Ramos (cell line): Measurements from ENCODE around the gene PDE6A.

ENCODE experiments used
- in situ Hi-C: fragments of 300-500 bp; cut with MboI; formaldehyde crosslinking; loops from one replicate; pipeline ENCODE4 v1.14.3; 2022; ENCODE audit warnings: low sequenced_read_pairs; ENCODE audit not compliant: unreplicated experiment

PDE6A gene

GRCh38 chr5:149930749-149931574 lies 13.6 kb downstream of the PDE6A start:
- in situ Hi-C loops: no loop called here

DNA sequence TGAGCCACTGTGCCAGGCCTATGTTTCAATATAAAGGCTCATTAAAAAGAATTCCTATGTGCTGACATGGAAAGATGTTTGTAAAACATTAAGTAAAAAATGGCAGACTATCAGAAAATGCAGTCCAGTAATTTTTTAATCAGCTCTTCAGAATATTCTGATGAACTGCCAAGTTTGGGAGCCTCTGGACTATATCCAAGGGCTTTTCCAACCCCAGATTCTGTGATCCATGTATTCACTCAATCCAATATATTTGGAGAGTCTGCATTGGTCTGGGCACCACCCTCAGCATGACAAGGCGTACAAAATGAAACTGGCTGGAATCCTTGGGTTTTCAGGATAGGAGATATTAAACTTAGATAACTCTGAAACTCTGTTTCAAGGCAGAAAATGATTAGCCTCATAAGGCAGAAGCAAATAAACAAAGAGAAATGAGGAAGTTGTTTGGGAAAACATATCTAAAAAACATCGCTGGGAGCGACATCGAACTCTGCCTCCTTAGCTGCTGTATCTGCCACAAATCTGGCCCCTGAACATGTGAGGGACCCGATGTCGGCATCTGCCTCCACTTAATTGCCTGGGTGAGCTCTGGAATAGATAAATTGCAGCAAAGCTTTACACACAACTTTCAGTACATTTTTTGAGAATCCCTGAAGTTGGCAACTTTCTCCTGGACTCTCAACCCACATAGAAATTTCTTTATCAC lies 14.4 kb downstream of the PDE6A start:
- in situ Hi-C loops: no loop called here

- in situ Hi-C loops: no loop called here
These were observed 20.1 kb downstream of the PDE6A start for GRCh38 chr5:149924486-149924885.

DNA sequence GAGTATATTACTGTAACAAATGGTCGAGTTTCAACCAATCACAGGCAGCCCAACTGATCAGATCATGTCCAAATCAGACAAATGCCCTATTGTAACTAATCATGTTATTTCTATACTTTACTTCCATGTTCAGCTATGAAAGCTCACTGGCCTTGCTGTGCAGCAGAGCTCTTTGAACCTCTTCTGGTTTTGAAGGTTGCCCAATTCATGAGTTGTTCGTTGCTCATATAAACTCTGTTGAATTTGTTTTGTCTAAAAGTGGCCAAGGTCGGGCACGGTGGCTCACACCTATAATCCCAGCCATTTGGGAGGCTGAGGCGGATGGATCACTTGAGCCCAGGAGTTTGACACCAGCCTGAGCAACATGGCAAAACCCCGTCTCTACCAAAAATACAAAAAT lies 21.6 kb downstream of the PDE6A start:
- in situ Hi-C loops: no loop called here

DNA sequence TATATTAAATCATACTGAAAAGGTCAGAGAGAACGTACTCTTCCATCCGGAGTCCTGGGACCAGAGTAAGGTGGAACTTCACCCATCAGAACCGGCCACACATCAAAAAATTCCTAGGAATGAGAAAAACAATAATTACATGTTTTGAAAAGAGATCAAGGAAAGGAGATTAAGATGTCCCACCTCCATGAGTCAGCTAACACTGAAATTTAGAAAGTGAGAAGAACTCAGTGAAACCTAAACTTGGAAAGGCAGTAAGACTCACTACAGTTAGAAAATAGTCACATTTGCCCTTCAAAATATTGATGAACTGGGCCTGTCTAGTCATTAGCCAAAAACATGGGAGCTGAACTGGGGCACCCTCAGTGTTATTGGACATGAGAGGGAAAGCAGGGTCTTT lies 23.0 kb downstream of the PDE6A start:
- in situ Hi-C loops: no loop called here

- in situ Hi-C loops: no loop called here
These were observed 27.4 kb downstream of the PDE6A start for GRCh38 chr5:149917073-149917676.

DNA sequence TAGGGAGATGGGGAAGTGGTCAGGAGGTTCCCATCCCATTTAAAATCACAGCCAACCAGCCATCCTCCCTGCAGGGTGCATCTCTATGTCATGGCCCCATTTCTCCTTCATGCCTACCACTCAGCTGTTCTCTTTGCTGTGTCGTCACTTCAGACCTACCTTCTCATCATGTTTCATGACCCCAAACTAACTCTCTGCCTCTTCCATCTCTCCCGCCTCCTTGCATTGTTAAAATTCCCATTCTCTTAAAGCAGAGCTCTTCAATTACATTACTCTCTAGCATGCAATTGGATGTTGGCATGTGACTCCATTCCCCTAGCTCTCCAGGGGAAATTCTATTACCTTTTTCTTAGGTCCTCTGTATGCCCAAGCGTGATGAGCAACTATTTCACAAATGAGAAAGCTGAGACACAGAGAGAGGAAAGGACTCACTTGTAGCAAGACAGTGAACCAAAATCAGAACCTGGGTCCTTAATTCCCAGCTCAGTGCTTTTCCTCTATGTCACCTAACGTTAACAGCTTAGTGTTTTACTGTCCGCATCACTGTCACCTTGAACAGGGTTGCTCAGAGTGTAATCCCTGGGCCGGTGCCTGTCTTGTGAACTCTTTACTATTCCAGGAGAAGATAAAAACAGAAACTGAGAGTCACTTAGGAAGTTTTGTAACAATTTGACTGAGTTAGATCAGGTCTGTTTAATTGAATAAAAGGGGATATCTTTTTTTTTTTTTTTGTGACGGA lies 28.1 kb downstream of the PDE6A start:
- in situ Hi-C loops: no loop called here

DNA sequence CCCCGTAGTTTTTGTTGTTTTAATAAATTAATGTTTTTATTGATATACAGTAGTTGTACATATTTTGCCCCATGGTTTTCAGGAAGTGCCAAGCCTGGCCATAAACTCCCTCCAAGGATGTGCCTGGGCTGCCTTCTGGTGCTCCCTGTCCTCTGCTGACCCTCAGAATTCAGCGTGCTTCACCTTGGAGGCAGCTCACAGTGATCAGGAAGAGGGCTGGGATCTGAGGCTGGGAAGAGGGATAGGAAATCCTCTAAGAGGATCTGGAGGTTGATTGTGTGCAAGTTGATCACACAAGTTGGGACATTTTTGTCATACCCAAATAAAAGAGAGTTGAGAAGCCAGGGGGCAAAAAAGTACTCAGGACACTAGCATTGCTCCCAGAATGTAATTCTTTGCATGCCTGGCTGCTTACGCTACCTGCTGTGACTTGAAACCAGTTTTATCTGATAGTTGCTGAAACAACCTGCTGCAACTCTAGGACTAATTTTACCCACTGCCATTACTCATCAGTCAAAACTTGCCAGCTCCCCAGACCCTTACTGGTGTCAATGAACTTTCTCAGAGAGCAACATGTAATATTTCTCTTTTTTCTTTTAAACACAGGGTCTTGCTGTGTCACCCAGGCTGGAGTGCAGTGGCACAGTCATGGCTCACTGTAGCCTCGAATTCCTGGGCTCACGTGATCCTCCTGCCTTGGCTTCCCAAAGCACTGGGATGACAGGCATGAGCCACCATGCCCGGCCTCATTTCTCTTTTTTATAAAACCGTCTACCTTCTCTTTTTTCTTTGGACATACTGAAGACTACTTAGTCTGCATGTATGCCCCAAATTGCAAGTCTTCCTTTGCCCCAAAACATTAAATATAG lies 29.0 kb downstream of the PDE6A start:
- in situ Hi-C loops: no loop called here

- in situ Hi-C loops: no loop called here
These were observed 30.9 kb downstream of the PDE6A start for GRCh38 chr5:149913436-149914419.

DNA sequence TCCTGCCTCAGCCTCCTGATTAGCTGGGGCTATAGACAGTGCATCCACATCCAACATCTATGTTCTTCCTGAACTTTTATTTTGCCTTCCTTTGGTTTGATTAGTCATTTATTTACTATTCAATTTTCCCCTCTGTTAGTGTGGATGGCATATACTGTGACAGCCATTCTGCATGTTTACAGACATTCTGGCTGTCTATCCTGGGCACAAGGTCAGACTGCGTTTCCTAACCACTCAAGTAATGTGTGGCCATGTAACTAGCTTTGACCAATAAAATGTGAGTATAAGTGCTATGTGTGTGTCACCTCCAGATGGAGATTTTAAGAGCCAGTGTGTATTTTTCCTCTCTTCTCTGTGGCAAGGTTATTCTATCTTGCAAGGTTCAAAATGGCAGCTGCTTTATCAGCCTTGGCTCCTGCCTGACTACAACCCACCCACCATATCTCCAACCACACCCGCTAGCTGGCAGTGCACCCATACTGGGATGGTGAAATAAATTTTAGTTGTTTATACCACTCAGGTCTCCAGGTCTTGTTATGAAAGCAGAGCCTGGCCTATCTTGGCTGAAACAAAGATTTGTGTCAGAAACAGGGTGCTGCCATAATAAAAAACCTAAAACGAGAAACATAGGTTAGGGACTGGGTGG lies 32.2 kb downstream of the PDE6A start:
- in situ Hi-C loops: no loop called here

- in situ Hi-C loops: no loop called here
These were observed 33.6 kb downstream of the PDE6A start for GRCh38 chr5:149911031-149911430.

DNA sequence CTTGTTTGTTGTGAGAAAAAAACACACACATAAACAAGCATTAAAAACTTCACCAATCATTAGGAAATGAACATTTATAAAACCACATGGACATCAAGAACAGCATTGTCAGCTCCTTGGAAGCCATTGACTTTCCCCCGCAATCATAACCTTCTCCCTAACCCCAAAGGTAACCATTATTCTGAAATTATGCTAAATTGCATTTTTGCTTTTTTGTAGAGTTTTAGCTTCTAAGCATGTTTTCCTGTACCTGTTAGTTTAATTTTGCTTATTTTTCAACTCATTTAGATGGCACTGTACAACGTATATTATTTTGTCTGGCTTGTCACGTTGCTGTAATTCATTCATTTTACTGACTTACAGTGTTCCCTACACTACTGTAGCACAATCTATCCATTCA lies 36.8 kb downstream of the PDE6A start:
- in situ Hi-C loops: no loop called here

- in situ Hi-C loops: no loop called here
These were observed 39.6 kb downstream of the PDE6A start for GRCh38 chr5:149904977-149905376.

DNA sequence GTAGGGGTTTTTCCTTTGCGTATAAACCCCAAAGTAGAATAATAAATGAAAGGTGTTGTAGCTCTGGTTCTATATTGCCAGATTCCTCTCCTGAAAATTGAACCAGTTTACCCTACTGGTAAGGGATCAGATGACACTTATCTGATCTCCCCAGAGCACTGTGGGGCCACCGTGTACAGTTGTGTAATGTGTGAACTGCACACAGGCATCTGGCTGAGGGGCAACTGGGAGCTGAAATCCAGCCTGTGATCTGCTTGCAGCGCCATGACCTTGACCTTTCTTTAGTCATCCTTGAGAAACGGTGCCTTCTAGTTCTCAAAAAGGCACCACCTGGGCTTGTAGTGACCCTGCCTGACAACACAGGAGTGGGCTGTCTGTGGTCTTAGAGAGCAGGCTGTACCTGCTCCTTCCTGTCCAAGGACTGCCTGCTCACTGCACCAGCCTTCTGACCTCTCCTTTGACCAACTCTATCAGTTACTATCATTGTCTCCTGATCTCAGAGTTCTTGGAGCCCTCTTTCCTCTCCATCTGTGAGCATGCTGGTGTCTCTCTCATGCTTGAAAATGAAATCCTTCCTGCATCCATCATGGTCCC lies 40.2 kb downstream of the PDE6A start:
- in situ Hi-C loops: no loop called here

GRCh38 chr5:149903404-149903803 lies 41.2 kb downstream of the PDE6A start:
- in situ Hi-C loops: no loop called here

- in situ Hi-C loops: no loop called here
These were observed 42.4 kb downstream of the PDE6A start for GRCh38 chr5:149902177-149902576.

GRCh38 chr5:149901511-149901910 lies 43.1 kb downstream of the PDE6A start:
- in situ Hi-C loops: no loop called here

DNA sequence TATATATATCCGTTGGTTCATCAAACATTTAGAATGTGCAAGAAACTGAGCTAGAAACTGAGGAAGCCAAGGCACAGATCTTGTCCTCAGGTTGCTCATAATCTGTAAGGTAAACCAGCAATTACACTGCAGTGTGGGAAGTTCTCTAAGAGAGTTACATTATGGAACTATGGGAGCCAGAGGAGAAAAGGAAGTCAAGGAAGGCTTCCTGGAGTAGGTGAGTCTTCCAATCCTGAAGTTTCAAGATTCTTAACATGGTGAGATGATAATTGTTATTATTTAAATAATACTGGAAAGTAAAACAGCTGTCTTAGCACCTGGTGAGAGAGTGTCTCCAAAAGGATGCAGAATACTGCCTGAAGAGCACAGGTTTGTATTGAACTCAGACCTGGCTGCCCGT lies 44.2 kb downstream of the PDE6A start:
- in situ Hi-C loops: no loop called here
